ENCODE results near the gene LIN54. TPM values are rescaled to one million over a fixed set of nuclear protein-coding genes. Genes with fewer than 3 reads are reported as not detected.

The LIN54 gene
- total and polyA plus RNA-seq, 2 donors (not counting 1 experiment from before 2014, with no cell fraction given): 13.3 to 15.2 TPM

GRCh38 chr4:82892467-82892802 is 118.2 kb downstream of the LIN54 start:
- H3K9me3 ChIP-seq (ENCODE audit: control insufficient read depth, insufficient read depth, low read depth, low read length): no peaks in the 10 kb centered on the region
- no peak for DNase-seq (ENCODE audit: low read depth in 2 of 2)
- H3K9ac ChIP-seq (ENCODE audit: insufficient read depth, low read length): no peak overlapping the region
- H3K27ac ChIP-seq (ENCODE audit: insufficient read depth, low read length): peak overlapping the region; percentile 99
- TF ChIP-seq EZH2 (IDR thresholded peaks at IDR 0.05; ENCODE audit: low read length, missing control alignments): no peak
- no peak for TF ChIP-seq CTCF (conservative IDR thresholded peaks at IDR 0.05 in 1 of 2, IDR thresholded peaks at IDR 0.05 in 1 of 2; ENCODE audit: low read depth in 1 of 2, low read length in 2 of 2)
- H4K20me1 ChIP-seq (ENCODE audit: control insufficient read depth, extremely low read depth, insufficient read depth, low read length): peaks cover 3% of the 10 kb centered on the region
- H3K79me2 ChIP-seq (ENCODE audit: control insufficient read depth, insufficient read depth, low read length): peaks cover 52% of the 10 kb centered on the region
- H3K36me3 ChIP-seq (ENCODE audit: control insufficient read depth, insufficient read depth, low read length): peaks cover 7% of the 10 kb centered on the region
- H2AFZ ChIP-seq (ENCODE audit: low read length): no peak overlapping the region
- no peaks in the 10 kb centered on the region for H3K27me3 ChIP-seq (ENCODE audit: control insufficient read depth, insufficient read depth, low read length)
- no peak overlapping the region for H3K4me3 ChIP-seq (replicated peaks in 1 of 4; ENCODE audit: control extremely low read depth in 1 of 4, insufficient read depth in 1 of 4, low read depth in 3 of 4, low read length in 4 of 4)
- H3K4me2 ChIP-seq (ENCODE audit: extremely low read depth, insufficient read depth, low read length): peak overlapping the region; percentile 17
- H3K4me1 ChIP-seq (ENCODE audit: control insufficient read depth, extremely low read depth, insufficient read depth, low read length): no peaks in the 10 kb centered on the region

- H2AFZ ChIP-seq (ENCODE audit: low read length): peak overlapping the region; percentile 22
- no peaks in the 10 kb centered on the region for H3K27me3 ChIP-seq (ENCODE audit: control insufficient read depth, insufficient read depth, low read length)
- H3K4me2 ChIP-seq (ENCODE audit: extremely low read depth, insufficient read depth, low read length): peak overlapping the region; percentile 49
- DNase-seq (ENCODE audit: low read depth in 2 of 2): peak in 1 of 2 donors; percentile 44
- peaks cover 7% of the 10 kb centered on the region for H3K36me3 ChIP-seq (ENCODE audit: control insufficient read depth, insufficient read depth, low read length)
- TF ChIP-seq CTCF (conservative IDR thresholded peaks at IDR 0.05 in 1 of 2, IDR thresholded peaks at IDR 0.05 in 1 of 2; ENCODE audit: low read depth in 1 of 2, low read length in 2 of 2) (no peak), EZH2 (IDR thresholded peaks at IDR 0.05; ENCODE audit: low read length, missing control alignments) (no peak)
- no peaks in the 10 kb centered on the region for H3K9me3 ChIP-seq (ENCODE audit: control insufficient read depth, insufficient read depth, low read depth, low read length)
- H4K20me1 ChIP-seq (ENCODE audit: control insufficient read depth, extremely low read depth, insufficient read depth, low read length): peaks cover 3% of the 10 kb centered on the region
- H3K27ac ChIP-seq (ENCODE audit: insufficient read depth, low read length): peak overlapping the region; percentile 99
- peaks cover 52% of the 10 kb centered on the region for H3K79me2 ChIP-seq (ENCODE audit: control insufficient read depth, insufficient read depth, low read length)
- peak overlapping the region; percentile 55 to 98 (median 88) for H3K4me3 ChIP-seq (replicated peaks in 1 of 4; ENCODE audit: control extremely low read depth in 1 of 4, insufficient read depth in 1 of 4, low read depth in 3 of 4, low read length in 4 of 4)
- H3K9ac ChIP-seq (ENCODE audit: insufficient read depth, low read length): peak overlapping the region; percentile 100
- H3K4me1 ChIP-seq (ENCODE audit: control insufficient read depth, extremely low read depth, insufficient read depth, low read length): no peaks in the 10 kb centered on the region
These were observed 118.7 kb downstream of the LIN54 start for GRCh38 chr4:82891707-82892466.

DNA sequence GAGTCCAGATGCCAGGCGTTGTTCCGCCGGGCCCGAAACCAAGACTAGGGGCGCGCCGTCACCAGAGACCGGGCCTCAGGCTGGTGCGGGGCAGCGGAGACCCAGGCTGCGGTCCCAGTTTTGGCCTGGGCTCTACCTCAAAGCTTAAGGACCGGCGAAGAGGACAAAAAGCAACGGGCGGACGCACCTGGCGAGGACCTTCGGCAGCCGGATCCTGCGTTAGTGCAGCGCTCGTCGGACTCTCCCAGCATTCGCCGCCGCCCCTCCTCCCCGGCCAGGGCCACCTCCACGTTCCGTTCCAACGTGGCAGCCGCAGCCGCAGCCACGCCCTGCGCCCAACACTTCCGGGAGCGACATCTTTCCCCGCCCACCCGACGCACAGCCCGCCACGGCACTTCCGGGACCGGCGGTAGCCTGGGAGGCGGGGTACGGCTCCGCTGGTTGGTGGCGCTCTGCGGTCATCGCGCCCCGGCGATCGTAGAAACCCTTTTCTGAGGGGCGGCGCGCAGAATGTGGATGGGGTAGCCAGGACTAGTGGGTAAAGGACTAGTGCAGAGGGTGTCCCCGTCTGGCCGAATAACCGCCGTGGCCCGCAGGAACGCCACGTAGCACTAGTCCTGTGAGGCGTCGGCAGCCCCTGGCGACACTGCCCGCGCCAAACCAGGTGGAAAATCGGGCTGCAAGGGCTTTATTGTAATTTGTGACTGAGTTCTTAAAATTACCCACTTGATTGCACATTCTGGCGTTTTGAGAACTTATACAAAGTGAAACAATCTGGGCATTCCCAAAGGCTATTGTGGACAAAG is 119.5 kb downstream of the LIN54 start, which contains the start of gene SEC31A:
TSS of gene SEC31A (minus strand) at position 253 of the 806 bp plus-strand sequence. CDS start 9,217 bp downstream, outside the sequence.
- peak; percentile 92 to 94 for DNase-seq (ENCODE audit: low read depth in 2 of 2)
- H2AFZ ChIP-seq (ENCODE audit: low read length): peak within 1 kb of the TSS; percentile 68
- TF ChIP-seq CTCF (conservative IDR thresholded peaks at IDR 0.05 in 1 of 2, IDR thresholded peaks at IDR 0.05 in 1 of 2; ENCODE audit: low read depth in 1 of 2, low read length in 2 of 2) (no peak), EZH2 (IDR thresholded peaks at IDR 0.05; ENCODE audit: low read length, missing control alignments) (no peak)
- H3K79me2 ChIP-seq (ENCODE audit: control insufficient read depth, insufficient read depth, low read length): peaks cover 52% of the 10 kb centered on the region
- H3K9me3 ChIP-seq (ENCODE audit: control insufficient read depth, insufficient read depth, low read depth, low read length): no peaks in the 10 kb centered on the region
- H3K4me3 ChIP-seq (replicated peaks in 1 of 4; ENCODE audit: control extremely low read depth in 1 of 4, insufficient read depth in 1 of 4, low read depth in 3 of 4, low read length in 4 of 4): peak within 1 kb of the TSS; percentile 55 to 98 (median 88)
- H3K4me2 ChIP-seq (ENCODE audit: extremely low read depth, insufficient read depth, low read length): peak within 1 kb of the TSS; percentile 52
- H3K27me3 ChIP-seq (ENCODE audit: control insufficient read depth, insufficient read depth, low read length): no peaks in the 10 kb centered on the region
- peaks cover under 1% of the 10 kb centered on the region for H3K4me1 ChIP-seq (ENCODE audit: control insufficient read depth, extremely low read depth, insufficient read depth, low read length)
- peaks cover 7% of the 10 kb centered on the region for H3K36me3 ChIP-seq (ENCODE audit: control insufficient read depth, insufficient read depth, low read length)
- peaks cover 5% of the 10 kb centered on the region for H4K20me1 ChIP-seq (ENCODE audit: control insufficient read depth, extremely low read depth, insufficient read depth, low read length)
- peak within 1 kb of the TSS; percentile 100 for H3K9ac ChIP-seq (ENCODE audit: insufficient read depth, low read length)
- peak within 1 kb of the TSS; percentile 99 for H3K27ac ChIP-seq (ENCODE audit: insufficient read depth, low read length)

All from fibroblast of lung (primary cell).